HG02943 (cell line): Measurements from ENCODE around the gene LAMC3.

Experiments used
- ATAC-seq: cut with Tn5 transposase; IDR thresholded peaks from one replicate; pipeline ENCODE4 v1.9.1; 2021; ENCODE audit warnings: mild to moderate bottlenecking, low read depth, moderate library complexity; ENCODE audit not compliant: unreplicated experiment

LAMC3 gene

DNA sequence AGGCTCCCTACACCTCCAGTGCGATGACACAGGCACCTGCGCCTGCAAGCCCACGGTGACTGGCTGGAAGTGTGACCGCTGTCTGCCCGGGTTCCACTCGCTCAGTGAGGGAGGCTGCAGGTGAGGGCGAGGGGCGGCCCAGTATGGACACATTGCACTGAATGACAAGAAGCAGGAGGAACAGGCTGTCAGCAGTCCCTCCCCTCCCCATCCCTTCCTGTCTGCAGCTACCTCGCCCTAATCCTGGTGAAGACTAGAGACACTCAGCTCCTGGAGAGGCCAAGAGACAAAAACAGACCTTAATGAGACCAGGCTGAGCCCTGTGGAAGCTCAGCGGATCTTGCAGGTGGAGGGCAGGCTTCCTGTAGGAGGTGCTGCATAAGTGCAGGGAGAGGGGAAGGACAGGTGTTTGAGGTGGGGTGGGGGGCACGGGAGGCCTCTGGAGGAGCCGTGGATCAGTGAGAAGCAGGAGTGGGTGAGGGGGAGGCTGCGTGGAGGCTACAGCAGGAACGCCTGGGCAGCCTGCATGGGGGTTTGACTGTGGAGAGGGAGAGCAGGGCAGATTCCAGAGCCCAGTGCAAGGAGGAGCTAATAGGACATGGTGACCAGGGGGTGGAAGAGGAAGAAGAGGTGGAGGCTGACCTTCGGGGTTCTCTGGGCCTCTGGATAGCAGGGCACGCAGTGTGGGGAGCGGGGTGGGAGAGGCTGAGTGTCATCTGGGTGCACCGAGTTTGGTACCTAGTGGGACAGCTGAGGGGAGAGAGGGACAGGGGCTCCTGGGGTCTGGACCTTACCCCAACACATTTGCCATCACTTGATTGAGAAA, 30.4 kb downstream of the LAMC3 start:
- no peak for ATAC-seq

DNA sequence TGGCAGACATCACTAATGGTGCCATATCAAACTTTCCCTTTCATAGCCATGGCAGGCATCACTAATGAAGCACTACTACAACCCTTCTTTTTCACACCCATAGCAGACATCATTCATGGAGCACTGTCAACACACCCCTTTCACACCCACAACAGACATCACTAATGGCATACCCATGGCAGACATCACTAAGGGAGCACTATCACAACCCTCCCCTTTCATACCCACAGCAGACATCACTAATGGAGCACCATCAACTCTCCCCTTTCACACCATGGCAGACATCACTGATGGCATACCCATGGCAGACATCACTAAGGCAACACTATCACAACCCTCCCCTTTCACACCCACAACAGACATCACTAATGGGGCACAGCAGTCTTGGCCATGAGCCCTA, 33.7 kb downstream of the LAMC3 start:
- no peak for ATAC-seq

DNA sequence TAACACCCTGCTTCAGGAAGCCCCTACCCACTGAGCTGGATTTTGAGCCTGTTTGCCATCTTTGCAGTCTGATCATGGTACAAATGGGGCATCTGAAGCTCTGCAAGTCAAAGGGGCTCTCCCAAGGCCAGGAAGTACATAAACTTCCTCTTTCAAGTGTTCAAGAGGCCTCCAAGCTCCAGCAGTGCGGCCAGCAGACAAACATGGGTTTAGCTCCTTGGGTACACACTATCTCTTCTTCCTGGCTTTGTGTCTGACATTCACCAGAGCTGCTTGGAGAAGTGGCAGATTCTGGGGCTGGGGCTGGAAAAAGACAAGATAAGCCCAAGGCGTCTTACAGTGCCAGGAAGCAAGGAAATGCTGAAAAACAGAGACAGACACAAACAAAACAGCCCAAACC, 34.1 kb downstream of the LAMC3 start:
- no peak for ATAC-seq

DNA sequence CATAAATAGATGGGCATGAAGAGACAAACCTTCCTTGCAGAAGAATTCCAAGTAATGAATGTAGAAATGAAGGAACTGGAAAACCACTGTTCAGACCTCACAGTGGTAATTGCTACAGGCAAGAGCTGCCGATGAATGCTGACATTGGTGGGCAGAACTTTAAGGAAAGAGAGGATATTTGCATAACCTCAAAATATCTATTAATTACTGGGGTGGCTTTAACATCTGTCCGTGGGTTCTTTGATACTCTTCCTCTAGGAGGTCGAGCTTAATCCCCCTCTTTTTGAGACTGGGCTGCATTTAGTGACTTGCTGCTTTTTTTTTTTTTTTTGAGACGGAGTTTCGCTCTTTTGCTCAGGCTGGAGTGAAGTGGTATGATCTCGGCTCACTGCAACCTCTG, 34.7 kb downstream of the LAMC3 start:
- no peak for ATAC-seq

DNA sequence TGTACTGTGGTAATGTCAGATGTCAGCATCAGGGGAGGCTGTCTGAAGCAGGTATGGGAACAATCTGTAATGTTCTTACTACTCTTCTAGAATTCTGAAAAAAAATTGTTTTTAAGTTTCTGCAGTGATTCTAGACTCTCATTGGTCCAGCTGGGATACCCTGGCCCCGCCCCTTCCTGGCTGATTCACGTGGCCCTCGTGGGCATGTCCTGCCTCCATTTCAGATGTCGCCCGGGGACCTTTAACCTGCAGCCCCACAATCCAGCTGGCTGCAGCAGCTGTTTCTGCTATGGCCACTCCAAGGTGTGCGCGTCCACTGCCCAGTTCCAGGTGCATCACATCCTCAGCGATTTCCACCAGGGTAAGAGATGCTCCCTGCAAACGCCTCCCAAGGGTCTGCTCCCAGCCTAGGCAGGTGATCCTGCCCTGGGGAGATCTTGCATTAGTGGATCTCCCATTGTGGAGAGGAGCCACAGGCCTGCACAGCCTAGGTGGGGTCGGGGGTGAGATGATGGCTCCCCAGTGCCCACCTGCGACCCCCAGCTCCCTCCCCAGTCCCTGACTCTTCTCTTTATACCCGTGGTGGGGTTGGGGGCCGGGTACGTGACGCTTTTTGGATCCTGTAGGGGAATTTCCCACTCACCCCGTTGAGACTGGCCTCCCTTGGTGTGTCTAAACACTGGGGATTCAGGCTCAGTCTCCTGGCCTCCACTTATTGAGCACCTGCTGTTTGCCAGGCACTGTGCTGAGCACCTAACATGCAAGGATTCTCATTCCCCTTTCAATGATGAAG, 36.5 kb downstream of the LAMC3 start:
- ATAC-seq = no peak

DNA sequence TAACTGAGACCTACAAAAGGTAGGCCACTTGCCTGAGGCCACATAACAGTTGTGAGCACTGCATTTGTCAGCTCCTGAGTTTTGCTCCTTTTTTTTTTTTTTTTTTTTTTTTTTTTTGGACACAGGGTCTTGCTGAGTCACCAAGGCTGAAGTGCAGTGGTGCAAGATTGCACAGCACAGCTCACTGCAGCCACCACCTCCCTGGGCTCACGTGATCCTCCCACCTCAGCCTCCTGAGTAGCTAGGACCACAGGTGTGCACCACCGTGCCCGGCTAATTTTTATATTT, 37.1 kb downstream of the LAMC3 start:
- ATAC-seq = no peak

DNA sequence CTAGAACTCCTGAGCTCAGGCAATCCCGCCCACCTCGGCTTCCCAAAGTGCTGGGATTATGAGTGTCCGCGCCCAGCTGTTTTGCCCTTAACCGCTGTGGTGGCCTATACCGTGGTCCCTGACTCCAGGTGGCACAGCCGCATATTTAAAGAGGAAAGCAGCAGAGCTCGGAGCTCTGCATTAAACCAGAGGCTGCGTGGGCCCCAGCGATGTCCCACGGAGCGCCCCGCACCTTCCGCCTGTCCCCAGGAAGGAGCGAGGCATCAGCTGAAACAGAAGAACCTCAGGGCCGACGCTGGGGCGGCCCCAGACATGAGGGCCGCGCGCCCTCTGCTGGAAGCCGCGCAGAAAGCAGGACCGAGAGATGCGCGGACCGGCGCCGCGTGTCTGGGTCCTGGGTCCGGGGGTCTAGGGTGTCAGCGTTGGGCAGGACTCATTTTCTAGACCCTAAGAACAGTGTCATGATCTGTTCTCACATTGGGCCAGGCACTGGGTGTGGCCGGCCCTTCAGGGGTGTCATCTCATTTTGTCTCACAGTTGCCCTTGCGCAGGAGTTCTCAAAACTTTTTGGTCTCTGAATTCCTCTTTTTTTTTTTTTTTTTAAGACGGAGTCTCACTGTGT, 37.7 kb downstream of the LAMC3 start:
- ATAC-seq = no peak

DNA sequence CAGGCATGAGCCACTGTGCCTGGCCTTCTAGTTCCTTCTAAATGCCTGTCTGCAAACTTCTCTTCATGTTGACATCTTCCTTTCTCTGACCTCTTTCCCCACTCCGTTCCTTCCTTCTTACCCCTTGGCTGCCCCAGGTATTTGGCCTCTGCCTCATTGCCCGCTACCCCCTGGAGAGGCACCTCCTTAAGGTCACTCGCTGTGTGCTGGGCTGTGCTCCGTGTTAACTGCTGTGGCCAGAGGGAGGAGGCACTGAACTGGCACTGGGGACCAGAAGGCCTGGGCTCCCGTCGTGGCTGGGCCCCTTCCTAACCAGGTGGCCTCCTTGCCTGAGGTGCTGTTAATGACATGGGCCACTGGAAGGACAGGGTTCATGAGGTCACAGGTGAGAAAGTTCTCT, 39.4 kb downstream of the LAMC3 start:
- no peak for ATAC-seq

DNA sequence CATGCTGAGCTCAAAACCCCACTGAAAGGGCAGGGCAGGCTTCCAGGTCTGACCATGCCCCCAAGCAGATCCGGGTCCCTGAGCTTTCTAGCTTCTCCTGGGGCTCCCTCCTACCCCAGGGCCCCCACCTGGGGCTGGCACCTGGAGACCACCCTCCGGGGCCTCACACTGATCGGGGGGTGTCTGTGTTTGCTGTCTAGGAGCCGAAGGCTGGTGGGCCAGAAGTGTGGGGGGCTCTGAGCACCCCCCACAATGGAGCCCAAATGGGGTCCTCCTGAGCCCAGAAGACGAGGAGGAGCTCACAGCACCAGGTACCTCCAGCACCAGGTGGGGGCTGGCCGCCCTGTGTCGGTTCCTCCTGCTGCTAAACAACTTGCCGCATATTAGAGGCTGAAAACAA, 39.8 kb downstream of the LAMC3 start:
- ATAC-seq = no peak

DNA sequence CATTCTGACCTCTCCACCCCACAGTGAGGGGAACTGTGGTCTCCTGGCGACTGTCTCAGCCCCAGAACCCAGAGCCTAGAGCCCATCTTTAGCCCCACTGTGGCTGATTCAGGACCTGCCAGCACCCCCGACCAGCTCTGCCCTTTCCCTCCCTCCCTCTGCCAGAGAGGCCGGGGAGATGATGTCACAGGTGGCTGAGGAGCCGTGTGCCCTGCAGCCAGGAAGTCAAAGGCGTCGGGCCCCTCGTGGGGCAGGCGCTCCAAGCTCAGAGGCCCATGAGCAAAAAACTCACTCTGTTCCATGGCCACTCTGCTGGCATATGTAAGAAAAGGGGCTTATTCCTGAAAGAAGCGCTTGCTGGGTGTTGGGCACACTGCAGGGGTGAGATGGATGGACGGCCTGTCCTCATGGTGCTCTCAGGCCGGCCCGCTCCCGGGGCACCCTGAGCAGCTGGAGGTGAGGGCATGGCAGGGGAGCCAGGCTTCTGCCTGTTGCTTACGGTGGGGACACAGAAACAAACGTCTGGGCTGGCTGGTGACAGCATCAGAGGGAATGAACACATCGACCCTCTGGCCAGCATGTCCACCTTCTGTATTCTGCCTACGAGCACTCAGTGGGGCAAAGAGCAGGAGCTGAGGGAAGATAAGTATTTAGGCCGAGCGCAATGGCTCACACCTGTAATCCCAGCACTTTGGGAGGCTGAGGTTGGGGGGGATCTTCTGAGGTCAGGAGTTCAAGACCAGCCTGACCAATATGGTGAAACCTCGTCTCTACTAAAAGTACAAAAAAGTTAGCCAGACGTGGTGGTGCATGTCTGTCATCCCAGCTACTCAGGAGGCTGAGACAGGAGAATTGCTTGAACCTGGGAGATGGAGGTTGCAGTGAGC, 41.1 kb downstream of the LAMC3 start:
- no peak for ATAC-seq

DNA sequence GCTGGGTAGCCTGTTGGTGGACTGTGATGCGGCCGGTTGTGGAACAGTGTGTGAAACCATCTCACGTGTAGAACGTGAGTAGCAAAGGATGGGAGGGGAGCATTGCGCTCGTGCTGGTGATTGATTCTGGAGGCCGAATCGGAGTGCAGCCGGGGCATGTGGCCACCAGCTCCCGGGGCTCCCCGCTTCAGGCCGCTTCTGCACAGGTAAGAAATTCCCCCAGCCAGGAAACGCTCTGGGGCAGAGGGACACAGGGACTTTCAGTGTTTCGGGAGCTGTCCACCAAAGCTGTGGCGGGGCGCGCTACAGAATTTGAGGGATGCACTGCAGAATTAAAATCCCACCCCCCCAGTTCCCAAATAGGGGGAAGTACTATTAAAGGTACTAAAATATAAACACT, 41.9 kb downstream of the LAMC3 start:
- ATAC-seq = no peak

DNA sequence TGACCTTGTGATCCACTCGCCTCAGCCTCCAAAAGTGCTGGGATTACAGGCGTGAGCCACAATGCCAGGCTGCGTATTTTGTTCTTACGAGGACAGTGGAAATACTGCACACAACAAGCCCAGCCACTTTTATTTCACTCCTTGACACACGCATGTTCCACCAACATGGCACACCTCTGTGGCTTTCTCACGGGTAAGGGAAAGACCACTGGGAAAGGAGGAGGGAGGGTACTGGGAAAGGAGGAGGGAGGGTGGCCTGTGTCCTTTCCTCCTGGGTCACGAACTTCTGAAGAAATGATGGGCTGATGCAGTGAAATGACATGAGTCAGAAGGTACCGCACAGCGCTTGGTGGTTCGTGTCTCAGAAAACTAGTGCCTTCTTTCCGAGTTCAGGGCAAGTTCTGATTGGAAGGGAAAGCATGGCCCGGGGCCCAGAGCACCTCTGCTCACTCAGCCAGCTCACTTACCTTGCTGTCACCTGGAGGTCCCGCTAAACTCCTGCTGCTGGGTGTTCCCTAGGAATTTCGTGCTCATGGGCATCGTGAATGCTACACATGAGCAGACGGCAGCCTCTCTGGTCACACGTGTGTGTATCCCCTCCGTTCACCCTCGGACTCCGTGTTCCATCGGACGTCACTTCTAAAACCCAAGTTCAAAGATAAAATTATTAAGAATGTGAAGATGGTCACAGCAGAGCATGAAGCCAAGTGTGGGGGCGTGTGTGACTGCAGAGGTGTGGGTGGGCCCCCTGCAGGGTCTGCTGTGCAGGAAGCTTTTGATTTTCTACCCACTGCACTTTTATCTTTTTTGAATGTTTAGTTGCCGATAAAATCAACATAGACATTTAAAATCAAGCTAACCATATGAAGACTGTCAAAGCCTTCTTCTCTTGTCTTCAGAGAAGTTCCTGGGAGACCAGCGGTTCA, 42.9 kb downstream of the LAMC3 start:
- no peak for ATAC-seq

DNA sequence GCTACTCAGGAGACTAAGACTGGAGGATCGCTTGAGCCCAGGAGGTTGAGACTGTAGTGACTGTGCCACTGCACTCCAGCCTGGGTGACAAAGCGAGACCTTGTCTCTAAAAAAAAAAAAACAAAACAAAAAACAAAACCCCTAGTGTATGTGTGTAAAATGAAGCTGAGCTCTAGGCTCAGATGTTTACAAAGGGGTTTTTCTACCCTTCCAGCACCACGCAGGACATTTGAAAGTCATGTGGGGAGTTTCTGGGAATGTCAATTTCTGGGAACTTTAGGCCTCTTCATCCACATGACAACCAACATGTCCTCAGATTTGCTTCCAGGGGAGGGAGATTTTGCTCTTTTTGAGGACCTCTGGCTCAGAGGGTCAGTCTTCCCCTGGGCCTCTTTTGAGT, 44.9 kb downstream of the LAMC3 start:
- no peak for ATAC-seq

DNA sequence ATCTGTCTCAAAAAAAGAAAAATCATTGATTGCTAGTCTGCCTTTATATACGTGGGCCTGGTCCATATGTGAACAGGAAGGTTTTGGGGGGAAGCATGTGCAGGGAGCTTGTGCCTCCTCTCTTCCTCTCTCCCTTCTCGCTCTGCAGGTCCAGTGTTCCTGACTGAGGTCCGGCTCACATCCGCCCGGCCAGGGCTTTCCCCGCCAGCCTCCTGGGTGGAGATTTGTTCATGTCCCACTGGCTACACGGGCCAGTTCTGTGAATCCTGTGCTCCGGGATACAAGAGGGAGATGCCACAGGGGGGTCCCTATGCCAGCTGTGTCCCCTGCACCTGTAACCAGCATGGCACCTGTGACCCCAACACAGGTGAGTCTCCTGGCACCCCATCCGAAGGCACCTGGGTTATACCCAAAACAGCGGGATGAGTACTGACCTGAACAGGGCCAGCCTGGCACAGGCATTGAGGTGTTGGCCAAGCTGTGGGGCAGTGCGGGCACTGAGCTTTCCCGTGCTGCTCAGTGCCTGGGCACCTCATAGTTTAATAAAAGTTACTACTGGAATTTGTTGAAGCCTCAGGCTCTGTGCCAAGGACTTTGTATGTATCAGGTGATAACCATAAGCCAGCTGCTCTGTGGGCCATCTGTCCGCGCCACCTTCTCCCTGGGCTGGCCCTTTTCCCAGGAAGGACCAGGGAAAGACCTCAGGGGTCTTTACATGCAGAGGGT, 48.0 kb downstream of the LAMC3 start:
- ATAC-seq = no peak

DNA sequence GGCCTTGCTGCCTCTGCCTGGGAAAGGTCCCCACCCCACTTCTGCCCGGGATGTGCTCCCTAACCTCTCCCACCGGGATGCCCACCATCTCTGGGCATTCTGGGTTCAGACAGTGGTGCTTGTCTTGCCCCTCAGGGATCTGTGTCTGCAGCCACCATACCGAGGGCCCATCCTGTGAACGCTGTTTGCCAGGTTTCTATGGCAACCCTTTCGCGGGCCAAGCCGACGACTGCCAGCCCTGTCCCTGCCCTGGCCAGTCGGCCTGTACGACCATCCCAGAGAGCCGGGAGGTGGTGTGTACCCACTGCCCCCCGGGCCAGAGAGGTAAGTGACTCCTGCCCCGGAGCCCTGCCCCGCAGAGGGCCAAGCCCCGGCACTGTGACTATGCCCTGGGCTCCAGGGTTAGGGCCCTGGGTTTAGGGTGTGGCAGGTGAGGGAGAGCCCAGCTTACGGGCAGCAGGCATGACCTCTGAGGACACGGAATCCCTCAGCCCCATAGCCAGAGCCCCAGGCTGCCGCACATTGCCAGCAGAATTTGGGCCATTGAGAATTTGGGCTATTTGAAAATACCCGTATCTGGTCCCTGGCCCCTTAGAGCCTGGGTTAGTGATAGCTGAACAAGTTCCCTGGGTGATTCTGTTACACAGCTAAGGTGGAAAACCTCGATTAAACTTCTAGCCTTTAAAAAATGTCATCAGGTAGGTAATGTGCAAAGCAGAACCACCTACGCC, 52.1 kb downstream of the LAMC3 start:
- ATAC-seq = no peak

DNA sequence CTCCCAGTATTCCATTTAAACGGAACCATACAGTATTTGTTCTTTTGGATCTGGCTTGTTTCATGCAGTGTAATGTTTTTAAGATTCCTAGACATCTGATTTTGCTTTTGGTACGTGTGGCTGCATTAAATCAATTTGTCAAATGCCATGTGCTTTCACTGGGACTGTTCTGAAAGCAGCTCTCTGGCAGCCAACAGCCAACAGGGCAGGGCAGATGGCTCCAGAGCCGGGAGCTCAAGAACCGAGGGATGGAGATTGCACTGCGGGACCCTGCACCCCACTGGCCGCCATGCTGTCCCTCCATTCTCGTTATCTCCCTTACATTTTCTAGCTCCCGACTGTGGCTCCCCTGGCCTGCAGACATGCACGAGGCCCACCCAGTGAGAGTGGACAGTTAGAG, 54.0 kb downstream of the LAMC3 start:
- ATAC-seq = no peak

DNA sequence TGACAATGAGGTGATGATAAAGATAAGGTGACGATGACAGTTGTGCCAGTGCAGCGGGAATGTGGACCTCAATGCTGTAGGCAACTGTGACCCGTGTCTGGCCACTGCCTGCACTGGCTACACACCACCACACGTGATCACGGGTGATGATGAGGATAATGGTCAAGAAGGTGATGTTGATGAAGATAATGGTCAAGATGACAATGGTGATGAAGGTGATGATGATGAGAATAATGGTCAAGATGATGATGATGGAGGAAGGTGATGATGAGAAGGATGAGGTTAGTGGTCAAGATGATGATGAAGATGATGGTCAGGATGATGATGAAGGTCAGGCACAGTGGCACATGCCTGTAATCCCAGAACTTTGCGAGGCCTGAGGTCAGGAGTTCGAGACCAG, 56.6 kb downstream of the LAMC3 start:
- no peak for ATAC-seq

DNA sequence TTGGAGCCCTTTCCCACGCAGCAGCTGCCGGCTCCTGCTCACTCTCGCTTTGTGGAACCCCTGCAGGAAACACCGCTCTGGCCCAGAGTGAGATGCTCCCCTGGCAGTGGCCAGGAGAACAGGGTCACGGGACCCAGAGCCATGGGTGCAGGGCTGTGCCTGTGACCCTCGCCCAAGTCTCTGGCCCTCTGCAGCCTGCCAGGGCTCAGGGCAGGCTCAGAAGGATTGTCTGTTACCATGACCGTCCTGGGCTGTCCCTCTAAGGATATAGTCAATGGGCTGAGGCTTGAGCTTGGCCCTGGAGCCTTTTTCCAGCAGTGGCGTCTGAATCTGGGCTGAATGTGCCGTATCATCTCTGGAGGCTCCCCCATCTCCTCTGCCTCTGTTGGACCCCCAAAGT, 58.7 kb downstream of the LAMC3 start:
- no peak for ATAC-seq
